HG02938 (cell line): ENCODE measurements around the gene AKR7A3.
"Not testable (repeated sequence)": the region's sequence is repeated elsewhere in the genome, so short reads cannot be mapped to it uniquely, and the experiment has no call there.

Experiments
- ATAC-seq: cut with Tn5 transposase; IDR thresholded peaks from one replicate; pipeline ENCODE4 v1.9.1; 2021; ENCODE audit warnings: mild to moderate bottlenecking, moderate library complexity; ENCODE audit not compliant: unreplicated experiment

AKR7A3 gene

DNA sequence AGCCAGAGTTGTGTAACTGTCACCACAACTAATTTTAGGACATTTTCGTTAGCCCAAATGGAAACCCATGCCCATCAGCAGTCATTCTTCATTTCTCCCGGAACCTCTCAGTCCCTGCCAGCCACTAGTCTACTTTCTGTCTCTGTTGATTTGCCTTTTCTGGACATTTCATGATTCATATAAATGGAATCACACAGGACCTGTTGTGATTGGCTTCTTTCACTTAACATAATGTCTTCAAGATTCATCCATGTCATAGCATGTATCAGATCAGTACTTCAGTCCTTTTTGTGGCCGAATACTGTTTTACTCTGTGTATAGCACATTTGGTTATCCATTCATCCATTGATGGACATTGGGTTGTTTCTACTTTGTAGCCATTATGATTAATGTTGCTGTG lies 30.6 kb upstream of the AKR7A3 start:
- no peak for ATAC-seq

DNA sequence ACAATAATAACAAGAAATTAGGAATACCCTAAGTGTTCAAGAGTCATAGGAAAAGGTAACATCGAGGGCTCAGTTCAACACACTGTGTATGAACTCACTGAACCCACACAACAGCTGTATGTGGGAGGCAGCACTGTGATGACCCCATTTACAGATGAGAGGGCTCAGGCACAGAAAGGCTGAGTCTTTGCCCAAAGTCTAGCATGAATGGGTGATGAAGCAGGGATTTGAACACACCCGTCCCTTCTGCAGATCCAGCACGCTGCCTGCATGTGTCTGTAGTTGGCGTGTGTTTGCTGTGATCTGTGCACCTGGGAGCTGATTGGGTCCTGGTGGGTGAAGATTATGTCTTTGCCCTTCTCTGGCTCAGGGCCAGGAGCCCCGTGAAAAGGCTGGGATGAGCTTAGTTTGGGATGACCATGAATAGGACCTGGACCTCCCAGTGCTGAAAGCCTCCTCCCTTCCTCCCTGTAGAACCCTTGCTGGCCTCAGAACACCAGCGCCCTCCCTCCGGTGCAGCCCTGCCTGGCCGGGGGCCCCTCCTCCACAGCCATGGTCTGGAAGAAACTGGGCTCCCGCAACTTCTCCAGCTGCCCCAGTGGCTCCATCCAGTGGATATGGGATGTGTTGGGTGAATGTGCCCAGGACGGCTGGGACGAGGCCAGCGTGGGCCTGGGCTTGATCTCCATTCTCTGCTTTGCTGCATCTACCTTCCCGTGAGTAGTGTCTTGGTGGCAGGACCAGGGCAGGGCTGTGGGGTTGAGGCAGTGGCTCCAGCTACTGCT lies 28.7 kb upstream of the AKR7A3 start:
- ATAC-seq: no peak

- no peak for ATAC-seq
These were observed 27.0 kb upstream of the AKR7A3 start for GRCh38 chr1:19315378-19316198.

DNA sequence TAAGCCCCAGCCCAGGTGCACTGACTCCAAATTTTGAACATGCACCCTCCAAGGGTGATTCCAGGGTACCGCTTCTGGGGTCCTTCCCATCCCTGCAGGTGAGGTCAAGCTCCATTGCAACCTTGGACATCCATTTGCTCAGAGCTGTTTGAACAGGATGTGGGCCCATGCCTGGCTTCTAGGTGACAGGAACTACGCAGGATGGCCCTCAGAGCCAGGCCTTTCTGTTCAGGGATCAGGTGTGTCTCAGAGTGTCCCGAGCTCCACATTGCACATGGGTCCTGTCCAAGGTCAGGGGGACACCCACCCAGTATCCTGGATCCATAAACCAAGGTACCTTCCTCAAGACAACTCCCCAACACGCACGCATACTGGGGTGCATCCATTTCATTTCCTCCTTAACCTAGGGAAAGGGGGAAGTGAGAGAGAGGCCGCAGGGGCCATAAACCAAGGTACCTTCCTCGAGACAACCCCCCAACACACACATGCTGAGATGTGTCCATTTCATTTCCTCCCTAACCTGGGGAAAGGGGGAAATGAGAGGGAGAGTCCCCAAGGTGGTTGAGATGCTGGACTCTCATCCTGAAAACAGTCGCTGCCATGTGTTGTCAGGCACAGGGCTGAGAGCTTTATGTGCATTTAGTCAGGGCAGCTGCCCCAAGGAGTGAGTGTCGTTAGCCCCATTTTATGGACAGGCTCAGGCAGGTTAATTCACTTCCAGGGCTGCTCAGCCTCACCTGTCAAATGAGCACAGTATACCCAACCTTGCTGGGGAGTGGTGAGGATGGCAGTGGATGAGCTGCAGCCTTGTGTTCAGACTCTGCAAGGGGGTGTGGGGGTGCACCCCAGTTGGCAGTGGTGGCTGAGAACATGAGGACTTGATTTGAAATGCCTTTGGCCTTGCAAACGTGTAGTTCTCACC lies 25.7 kb upstream of the AKR7A3 start:
- ATAC-seq: no peak

DNA sequence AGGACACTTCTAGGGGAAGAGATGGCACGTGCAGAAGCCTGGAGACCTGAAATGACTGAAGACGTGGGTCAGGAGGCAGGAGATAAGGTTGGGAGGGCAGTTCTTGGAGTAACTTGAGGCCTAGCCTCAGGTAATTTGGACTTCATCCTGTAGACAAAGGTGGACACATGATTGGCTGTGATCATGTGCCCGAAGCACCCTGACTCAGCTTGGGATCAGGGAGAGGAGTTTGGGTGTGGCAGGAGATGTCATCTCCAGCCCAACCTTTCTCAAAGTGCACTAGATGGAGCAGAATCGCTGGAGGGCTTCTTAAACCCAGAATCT lies 25.0 kb upstream of the AKR7A3 start:
- ATAC-seq: no peak

DNA sequence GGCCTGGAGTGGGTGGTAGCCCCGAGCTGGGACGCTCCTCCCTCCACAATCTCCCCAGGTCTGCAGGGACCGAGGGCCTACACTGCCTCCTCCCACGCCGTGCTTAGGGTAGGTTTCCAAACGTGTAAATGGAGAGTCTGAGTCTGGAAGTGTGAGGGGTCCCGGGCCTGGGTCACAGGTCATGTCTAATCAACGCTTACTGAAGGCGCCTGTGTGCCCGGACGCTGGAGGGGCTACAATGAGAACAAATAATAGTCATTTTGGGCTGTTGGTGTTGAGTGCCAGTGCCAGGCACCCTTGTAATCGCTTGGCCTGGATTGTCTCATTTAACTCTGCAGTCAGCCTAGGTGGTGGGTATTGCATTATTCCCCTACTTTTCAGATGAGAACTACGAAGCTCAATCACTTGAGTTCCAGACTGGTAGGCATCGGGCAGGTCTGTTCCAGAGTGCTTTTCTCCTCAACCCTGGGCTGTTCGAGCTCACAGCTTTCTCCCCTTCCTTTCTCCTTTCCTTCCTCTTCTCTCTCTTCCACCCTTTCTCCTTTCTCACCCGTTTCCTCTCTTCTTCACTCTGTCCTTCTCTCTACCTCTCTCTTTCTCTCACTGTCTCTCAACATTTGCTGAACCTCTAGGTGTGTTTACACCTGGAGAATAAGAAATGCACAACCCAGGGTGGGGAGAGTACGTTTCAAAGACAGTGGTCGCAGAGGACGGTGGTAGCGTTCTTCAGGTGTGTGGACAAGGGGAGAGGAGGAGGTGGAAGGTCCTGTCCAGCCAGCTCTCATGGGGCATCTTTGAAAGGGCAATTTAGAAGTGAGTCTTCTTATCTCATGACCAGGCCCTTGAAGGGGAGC lies 24.4 kb upstream of the AKR7A3 start:
- no peak for ATAC-seq

DNA sequence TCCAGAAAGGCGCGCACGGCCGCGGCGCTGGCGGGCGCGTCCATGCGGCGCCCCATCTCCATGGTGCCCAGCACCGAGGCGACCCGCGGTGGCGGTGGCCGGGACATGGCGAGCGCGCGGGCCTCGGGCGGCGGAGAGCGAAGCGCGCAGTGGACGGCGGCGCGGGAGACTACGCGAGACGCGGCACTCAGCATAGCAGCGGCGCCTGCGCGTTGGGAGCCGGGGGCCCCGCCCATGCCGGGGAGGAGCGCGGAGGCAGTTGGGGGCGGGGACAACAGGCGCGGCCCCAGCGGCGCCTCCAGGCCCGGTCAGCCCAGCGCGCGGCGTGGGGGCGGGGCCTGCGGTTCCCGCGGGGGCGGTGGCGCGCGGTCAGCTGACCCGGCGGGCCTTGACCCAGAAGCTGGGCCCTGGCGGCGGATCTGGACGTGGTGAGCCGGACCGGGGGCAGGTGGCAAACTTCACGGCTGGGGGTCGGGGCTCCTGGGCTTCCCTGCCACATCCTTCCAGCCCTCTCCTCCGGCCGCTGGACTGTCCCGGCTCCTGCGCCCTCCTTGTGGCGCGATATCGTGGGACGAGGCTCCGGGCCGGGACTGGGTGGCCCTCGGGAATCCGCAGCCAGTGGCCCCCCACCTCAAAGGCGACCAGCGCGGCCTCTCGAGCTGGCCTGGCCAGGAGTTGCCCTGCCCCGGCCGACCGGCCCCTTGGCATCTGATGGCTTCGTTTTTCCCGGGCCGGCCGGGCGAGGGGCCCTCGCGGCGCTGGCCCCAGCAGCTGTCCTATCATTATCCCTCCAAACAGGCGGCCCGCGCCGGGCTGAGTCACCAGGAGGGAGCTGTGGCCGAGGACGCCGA lies 23.6 kb upstream of the AKR7A3 start, which contains the start of the genes AKR7A2 and SLC66A1:
AKR7A2 (minus strand) TSS at position 214 of the 851 bp plus-strand sequence; CDS start at position 194, 20 bp downstream.
SLC66A1 (plus strand) TSS at position 396 of the 851 bp plus-strand sequence. CDS start 5,352 bp downstream, outside the sequence.
- ATAC-seq: peak; percentile 53

GRCh38 chr1:19311503-19311930 lies 22.9 kb upstream of the AKR7A3 start:
- ATAC-seq: peak; percentile 14

DNA sequence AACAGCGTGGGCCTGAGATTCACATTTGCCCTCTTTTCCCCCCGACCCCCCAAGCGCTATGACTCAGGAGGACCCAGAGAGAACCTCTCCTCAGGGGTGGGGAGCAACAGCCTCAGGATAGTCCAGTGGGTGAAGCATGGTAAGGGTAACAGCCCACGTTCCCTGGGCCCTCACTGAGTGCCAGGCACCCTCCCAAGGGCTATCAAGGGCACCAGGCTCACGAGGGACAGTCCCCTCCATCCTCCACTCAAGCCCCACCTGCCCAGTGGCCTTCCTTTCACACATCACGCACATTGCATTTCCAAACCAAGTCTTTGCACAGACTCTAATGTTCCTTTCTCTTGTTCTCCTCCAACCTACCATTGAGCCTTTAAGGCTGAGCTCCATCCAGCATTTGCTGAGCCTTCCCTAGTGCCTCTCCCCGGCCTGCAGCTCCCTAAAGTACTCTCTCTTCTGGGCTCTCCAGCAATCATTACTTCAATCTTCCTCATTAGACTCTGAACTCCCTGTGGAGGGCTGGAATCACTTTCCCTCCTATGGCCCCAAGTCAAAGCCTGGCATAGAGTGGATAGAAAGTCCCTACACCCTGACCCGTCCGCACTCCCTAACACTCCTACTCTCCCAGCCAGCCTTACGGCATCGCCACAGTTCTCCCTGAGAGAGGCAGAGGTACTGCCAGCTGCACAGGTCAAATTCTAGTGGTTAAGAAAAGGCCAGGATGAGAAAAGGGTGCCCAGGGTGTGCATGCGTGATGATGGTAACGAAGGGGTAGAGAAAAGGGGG lies 22.3 kb upstream of the AKR7A3 start:
- no peak for ATAC-seq

- no peak for ATAC-seq
These were observed 21.5 kb upstream of the AKR7A3 start for GRCh38 chr1:19310061-19310460.

DNA sequence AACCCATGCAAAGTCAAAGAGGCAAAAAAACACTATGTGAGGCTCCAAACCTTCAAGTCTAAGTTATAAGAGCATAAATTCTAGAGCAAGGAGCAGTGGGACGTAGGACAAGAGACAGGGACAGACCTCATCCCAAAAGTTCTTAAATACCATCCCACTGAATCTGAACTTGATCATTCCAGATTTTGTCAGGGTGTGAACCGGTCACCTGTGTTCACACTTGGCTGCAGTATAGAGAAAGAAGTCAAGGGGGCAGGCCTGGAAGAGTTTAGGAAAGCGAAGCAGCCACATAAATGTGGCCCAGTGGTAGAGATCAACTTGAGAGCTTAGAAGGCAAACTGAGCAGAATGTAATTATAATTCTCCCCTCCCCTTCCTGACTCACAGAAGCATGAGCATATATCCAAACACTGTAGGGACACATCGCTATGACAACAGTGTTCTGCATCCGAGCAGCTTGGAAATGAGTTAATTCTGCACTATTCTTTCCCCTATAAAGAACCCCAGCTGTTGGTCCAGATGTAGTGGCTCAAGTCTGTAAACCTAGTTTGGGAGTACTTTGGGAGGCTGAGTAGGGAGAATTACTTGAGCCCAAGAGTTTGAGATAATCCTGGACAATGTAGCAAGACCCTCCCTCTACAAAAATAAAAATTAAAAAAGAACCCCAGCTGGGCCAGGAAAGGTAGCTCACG lies 20.7 kb upstream of the AKR7A3 start:
- no peak for ATAC-seq

- no peak for ATAC-seq
These were observed 19.9 kb upstream of the AKR7A3 start for GRCh38 chr1:19308509-19308907.

DNA sequence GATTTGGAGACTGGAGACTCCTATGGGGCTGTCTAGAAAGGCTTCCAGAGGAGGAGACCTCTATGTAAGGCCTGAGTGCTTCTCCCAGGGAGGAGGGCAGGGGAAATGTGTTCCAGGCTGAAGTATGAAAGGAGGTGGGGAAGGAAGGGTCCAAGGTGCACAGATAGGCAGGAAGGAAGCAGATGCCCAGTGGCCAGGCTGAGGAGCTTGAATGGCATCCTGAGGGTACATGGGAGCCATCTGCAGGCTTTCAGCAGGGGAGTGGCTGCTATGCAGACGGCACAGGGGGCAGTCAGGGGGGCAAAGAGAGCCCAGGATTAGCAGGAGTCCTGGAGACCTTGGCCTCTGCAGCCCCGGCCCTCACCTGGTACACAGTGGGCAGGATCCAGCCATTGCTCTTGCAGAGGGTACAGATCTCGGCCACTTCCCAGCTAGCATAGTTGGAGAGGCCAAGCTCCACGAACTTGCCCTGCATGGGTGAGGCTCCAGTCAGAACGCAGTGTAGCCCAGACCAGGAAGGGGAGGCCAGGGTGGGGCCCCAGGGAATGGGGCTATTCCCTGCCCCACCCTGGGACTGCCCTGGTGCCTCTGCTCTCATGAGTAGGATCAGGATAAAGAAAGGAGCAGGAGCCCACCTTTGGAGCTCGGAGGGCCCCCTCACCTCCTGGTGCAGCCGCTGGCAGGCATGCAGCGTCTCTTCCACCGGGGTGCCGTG lies 19.4 kb upstream of the AKR7A3 start:
- no peak for ATAC-seq

GRCh38 chr1:19306941-19307340 lies 18.4 kb upstream of the AKR7A3 start:
- ATAC-seq: no peak

GRCh38 chr1:19305880-19306279 lies 17.3 kb upstream of the AKR7A3 start:
- no peak for ATAC-seq

- ATAC-seq: not testable (repeated sequence)
These were observed 15.5 kb upstream of the AKR7A3 start for GRCh38 chr1:19304081-19304480.

DNA sequence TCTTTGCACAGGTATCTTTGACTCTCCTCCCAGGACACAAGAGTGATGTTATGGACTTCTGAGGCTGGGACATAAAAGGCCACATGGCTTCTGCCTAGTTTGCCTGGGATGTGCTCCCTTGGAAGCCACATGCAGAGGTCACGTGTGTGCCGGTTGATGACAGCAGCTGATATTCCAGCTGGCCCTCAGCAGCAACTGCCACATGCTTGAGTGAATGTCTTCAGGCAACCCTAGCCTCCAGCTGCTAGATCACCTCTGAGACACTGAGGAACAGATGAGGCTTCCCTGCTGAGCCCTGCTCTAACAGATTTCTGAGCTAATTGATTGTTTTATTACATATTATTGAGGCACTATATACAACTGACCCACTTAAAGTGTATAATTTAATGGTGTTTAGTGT lies 11.6 kb upstream of the AKR7A3 start:
- no peak for ATAC-seq
